Hypothalamus (tissue), 51 donors: ENCODE measurements around the gene E2F4.

ENCODE experiments used
- DNase-seq, 51 donors: peaks; one replicate each; lab custom pipeline; 2025; lab: John Stamatoyannopoulos, UW

E2F4 gene

DNA sequence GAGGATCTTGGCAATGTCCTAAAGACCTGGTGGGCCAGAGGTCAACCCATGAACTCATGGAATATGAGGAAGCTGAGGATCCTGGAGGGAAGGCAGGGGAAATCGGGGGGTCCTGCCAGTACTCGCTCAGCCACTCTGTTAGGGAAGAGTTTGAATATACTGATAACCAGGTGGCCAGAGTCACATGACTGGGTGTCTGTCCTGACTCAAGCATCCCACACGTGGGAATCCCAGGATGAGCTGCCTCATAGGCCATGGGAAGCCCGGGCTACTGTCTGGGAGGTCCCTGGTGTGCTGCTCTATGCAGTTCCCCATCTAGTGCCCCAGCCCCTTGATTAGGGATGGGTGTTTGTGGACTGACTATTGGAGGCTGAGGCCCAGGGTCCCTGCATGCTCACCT, 3.6 kb upstream of the E2F4 start:
- no peak for DNase-seq

DNA sequence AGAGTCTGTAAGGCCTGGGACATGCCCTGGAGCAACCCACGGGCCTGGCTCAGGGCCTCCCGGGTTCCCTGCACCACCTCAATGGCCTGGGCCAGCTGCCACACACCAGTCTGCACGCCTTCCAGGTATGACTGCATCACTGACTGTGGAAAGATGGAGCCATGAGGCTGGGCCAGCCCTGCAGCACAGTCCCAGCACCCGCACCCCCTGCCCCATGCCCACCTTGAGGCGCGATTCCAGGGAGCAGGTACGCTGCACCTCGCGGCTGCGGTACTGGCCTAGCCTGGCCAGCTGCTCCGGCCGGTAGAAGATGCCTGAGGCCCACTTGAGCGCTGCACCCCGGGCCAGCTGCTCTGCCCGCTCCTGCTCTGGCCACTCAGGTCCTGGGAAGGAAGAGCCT, 3.2 kb upstream of the E2F4 start:
- DNase-seq = no peak

DNA sequence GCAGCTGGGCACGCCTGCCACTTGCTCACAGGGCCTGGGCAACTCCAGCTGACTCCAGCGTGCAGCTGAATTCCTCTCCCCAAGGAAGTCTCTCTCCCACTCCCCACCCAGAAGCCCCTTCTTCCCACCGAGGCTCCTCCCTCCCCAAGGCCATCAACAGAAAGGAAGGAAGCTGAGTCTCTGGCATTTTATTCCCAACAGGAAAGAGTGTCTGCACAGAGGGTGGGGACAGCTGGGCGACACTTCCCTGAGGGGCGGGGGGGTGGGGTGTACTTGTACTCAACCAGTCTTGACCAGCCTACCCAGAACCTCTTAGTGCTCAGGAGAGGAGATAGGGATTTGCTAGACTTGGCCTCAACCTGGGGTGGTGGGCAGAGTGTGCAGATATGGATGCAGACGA, 1.9 kb upstream of the E2F4 start, which contains the start of gene EXOC3L1:
Gene EXOC3L1, minus strand, starts transcription at position 96 of the 400 bp plus-strand sequence. CDS start 460 bp downstream, outside the sequence.
- no peak for DNase-seq

DNA sequence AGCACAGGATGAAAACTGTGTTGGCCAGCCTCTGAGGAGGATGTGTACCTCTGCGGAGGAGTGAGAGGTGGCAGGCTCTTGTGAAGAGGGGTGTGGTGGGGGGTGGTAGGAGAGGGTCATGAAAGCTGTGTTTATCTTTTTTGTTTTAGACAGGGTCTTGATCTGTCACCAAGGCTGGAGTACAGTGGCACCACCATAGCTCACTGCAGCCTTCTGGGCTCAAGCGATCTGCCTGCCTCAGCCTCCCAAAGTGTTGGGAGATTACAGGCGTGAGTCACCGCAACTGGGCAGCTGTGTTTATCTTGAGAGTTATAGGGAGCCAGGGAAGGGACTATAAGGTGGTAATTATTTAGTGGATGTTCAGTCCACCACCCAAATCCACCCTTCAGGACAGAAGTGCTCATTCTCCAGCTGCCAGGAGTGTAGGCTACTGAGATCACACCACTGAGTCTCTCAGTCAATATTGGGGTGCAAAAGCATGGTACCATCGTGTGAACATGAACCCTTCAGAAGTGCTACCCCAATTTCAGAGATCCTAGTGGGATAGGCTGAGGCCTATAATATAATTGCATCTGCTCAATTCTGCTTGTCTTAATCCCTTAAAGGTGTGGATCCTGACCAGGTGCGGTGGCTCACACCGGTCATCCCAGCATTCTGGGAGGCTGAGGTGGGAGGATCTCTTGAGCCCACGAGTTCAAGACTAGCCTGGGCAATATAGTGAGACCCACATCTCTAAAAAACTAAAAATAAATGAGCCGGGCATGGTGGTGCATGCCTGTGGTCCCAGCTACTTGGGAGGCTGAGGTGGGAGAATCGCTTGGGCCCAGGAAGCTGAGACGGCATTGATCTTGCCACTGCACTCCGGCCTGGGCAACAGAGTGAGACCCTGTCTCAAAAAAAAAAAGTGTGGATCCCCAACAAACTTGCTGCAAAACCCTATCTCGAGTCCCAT, 1.2 kb upstream of the E2F4 start:
- DNase-seq = no peak

DNA sequence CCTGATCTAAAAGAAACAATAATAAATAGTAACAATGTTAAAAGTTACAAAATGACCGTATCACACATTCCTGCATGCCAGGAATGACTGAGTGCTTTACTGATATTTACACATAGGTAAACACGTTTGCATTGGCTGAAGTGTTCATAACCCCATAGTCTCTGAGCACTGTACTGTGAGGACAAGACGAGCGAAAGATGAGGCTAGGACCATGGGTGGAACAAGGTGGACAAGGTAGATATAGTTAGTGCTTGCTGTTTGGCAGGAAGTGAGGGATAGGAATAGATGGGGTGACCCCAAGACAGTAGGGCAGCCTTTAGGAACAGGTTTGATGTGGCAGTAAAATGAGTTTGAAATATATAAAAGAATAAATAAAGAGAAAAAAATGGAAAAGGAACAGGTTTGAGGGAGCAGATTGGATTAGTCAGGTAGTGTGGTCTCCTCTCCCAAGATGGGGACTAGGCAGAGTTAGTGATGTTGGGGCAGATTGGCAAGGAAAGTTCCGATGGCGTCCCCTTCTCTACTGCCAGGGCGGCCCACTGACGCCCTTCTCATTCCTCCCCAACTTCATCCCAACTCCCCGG, 452 bp upstream of the E2F4 start:
- DNase-seq = no peak

DNA sequence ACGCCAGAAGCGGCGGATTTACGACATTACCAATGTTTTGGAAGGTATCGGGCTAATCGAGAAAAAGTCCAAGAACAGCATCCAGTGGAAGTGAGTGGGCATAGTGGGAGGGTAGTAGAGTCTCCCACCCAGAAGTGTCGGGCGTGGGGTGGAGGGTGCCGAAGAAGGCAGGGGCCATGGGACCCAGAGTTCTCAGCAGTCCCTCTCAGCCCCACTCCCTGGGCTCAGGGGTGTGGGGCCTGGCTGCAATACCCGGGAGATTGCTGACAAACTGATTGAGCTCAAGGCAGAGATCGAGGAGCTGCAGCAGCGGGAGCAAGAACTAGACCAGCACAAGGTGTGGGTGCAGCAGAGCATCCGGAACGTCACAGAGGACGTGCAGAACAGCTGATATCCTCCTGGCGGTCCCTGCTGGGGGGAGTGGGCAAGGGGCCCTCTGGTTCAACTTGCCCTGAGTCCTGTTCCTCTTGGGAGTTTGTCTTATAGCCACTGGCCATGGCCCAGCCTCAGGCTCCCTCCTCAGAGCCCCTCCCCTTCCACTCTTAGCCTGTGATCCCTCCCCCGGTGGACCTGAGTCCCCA, 916 bp downstream of the E2F4 start:
- no peak for DNase-seq

DNA sequence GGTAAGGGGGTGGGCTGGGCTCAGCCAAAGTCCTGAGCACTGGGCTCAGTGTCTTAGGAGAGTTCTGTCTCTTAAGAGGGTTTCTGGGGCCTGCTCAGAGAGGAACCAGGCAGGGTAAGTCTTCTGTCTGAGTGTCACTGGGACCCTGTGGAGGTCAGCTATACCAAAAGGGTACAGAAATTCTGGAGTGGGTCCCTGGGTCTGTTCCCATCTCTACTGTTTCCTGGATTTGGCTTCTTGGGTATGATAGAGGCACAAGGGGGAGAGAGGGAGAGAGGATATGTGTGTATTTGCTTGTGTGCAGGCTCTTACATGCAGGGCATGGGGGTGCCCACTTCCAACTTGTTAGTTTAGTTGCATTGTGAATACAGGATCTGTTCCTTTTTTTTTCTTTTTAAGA, 1.6 kb downstream of the E2F4 start:
- DNase-seq = no peak

DNA sequence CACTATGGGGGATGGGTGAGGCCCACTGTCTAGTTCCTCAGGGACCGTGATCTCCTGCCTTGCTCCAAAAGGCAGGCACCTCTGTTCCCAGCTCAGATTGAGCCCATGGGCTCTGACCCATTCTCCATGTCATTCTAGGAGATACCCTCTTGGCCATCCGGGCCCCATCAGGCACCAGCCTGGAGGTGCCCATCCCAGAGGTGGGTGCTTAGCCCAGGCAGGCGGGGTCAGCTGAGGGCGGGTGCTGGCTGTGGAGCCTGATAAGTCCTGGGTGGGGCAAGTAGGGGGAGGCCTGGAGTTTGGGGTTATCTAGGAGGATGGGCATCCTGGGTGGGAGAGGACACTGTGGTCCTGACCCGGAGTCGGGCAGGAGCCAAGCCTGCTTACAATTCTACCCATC, 2.3 kb downstream of the E2F4 start:
- DNase-seq = no peak

DNA sequence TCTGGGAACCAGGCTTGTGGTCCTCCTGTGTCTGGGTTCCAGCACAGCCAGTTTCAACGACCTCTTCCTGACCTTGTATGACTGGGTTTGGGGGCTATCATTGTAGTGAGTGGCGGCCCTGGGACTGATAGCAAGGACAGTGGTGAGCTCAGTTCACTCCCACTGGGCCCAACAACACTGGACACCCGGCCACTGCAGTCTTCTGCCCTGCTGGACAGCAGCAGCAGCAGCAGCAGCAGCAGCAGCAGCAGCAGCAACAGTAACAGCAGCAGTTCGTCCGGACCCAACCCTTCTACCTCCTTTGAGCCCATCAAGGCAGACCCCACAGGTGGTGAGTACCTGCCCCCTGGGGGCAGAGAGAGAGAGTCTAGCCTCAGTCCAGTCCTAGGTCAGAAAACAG, 3.7 kb downstream of the E2F4 start:
- DNase-seq = no peak

DNA sequence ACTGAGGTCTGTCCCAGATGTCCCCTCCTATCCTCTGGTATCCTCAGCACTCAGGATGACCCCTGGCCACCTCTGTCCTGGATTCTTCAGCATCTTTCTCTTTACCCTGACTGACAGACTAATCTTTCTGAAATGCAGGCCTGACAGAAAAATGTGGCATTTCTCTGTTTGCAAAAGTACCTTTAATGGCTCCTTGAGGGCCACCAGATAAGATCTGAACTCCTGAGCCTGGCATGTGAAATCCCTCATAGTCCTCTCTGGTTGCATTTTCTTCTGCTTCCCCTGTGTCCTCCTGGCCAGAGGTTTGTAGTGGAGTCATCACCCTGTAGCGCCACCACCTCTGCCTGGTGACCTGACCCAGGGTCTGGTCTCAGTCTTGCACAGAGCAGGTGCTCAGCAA, 4.9 kb downstream of the E2F4 start:
- no peak for DNase-seq

DNA sequence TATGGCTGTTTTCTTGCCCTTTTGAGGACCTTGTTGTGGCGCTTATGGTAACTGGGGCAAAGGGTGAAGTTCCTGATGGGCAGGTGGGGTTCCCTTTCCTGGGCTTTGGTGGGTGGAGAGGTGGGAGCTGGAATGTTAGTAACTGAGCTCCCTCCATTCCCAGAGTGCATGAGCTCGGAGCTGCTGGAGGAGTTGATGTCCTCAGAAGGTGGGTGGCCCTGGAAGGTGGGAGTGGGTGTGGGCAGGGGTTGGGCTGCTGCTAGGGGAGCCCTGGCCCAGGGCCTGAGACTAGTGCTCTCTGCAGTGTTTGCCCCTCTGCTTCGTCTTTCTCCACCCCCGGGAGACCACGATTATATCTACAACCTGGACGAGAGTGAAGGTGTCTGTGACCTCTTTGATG, 5.7 kb downstream of the E2F4 start:
- no peak for DNase-seq

DNA sequence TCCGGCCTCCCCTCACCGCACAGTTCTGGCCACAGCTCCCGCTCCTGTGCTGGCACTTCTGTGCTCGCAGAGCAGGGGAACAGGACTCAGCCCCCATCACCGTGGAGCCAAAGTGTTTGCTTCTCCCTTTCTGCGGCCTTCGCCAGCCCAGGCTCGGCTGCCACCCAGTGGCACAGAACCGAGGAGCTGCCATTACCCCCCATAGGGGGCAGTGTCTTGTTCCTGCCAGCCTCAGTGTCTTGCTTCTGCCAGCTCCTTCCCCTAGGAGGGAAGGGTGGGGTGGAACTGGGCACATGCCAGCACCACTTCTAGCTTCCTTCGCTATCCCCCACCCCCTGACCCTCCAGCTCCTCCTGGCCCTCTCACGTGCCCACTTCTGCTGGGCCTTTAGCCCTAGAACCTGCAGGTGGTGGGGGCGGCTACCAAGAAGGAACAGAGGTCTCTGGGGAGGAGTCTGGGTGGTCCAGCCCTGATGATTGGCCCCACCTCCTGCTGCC, 6.3 kb downstream of the E2F4 start:
- DNase-seq = peak in 26 of 51 donors; percentile 4 to 54 (median 30)

DNA sequence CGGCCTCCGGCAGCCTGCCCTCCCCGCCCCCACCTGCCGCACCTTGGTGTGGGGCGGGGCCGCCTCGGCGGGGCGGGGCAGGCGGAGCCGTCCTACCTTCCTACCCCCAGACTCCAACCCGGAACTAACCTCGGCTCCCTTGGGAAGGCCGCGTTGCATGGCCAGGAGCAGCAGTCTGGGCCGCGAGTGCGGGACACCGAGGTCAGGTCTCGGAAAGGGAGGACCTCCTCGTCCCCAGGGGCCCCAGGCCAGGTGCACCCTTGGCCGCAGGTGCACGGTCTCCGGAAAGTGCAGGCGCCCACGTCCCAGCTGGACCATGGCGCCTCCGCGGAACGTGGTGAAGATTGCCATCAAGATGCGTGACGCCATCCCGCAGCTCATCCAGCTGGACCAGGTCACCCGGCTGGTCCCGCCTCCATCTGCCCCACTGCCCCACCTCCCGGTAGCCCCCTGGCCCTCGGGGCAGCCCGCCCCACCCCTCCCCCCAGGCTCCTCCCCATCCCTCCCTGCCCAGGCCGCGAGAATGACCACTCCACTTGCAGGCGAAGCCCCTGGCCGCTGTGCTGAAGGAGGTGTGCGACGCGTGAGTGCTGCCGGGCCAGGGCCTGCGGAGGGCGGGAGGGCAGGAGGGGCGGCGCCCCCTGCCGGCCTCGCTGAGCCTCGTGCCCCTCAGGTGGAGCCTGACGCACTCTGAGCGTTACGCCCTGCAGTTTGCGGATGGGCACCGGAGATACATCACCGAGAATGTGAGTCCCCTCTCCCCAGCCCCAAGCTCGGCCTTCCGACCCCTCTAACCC, 7.3 kb downstream of the E2F4 start, which contains the start of gene ELMO3:
Gene ELMO3, plus strand, starts transcription at position 121 of the 797 bp plus-strand sequence. Its CDS starts 196 bp downstream, at position 317.
- peak in 1 of 51 donors; percentile 20 for DNase-seq

DNA sequence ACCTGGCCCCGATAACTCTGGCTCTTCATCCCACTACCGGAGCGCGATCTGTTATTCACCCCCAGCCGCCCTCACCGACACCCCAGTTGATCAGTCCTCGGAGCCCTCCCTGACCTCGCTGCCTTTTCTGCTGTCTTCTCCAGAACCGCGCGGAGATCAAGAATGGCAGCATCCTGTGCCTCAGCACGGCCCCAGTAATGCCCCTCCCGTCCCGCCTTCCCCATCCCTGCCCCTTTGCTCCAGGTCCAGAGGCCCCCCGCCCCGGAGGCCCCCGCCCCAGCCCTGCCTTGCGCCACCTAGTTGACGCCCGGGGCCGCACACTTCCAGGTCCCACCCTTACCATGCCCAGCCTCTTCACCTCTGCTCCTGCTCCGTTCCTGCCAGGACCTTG, 7.8 kb downstream of the E2F4 start:
- DNase-seq = no peak

DNA sequence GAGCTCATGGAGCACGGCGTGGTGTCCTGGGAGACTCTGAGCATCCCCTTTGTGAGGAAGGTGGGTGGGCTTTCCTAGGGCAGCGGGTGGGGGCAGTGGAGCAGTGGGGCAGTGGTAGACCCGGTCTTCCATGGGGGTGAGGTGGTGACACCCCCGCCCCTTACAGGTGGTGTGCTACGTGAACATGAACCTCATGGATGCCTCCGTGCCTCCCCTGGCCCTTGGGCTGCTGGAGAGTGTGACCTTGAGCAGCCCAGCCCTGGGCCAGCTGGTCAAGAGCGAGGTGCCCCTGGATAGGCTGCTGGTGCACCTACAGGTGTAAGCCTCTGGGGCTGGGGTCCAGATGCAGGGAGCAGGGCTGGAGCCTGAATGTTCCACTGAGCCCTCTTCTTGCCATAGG, 8.5 kb downstream of the E2F4 start:
- no peak for DNase-seq

DNA sequence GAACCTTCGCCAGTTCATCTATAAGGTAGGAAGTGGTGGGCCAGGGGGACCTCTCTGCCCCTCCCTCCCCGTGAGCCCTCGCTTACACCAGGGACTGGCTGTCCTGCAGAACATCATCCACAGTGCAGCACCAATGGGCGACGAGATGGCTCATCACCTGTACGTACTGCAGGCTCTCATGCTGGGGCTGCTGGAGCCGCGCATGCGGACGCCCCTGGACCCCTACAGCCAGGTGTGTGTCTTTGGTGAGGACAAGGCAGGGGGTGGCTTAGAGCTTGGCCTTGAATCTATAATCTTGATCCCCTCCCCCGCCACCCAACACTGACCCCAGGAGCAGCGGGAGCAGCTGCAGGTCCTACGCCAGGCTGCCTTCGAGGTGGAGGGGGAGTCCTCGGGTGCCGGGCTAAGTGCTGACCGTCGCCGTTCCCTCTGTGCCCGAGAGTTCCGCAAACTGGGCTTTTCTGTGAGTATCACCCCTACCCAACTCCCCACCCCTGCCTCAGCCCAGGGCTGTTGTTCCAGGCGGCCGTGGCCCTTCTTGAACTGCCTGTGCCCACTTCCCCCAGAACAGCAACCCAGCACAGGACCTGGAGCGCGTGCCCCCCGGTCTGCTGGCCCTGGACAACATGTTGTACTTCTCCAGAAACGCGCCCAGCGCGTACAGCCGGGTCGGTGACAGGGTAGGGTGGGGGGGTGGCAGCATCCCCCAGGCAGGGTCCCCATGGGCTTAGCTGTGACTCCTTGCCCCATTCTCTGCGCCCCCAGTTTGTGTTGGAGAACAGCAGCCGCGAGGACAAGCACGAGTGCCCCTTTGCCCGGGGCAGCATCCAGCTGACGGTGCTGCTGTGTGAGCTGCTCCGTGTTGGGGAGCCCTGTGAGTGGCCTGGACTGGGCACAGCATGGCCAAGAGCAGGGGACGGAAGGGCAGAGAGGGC, 9.7 kb downstream of the E2F4 start:
- DNase-seq = no peak

DNA sequence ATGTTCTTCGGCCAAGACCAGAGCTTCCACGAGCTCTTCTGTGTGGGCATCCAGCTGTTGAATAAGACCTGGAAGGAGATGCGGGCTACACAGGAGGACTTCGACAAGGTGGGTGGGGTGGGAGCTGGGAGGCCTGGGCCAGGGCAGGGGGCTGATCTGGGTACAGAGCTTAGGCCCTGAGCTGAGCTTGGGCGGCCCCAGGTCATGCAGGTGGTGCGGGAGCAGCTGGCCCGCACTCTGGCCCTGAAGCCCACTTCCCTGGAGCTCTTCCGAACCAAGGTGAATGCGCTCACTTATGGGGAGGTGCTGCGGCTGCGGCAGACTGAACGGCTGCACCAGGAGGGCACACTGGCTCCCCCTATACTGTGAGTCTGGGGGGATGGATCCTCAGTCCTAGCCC, 10.5 kb downstream of the E2F4 start:
- DNase-seq = no peak

DNA sequence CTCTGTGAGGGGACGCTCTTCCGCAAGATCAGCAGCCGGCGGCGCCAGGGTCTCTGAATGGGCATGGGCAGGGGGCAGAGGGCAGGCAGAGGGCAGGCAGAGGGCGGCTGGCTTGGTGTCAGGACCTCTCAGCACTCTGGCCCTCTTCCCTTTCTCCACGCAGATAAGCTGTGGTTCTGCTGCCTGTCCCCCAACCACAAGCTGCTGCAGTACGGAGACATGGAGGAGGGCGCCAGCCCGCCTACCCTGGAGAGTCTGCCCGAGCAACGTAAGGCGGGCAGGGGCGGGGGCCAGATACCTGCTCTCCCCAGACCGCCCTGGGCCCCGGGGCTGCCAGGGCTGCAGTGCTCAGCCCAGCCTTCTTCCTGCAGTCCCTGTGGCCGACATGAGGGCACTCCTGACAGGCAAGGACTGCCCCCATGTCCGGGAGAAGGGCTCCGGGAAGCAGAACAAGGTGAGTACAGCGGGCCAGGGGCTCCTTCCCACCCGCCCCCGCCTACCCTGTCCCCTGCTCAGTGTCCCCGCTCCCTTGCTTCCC, 11.1 kb downstream of the E2F4 start:
- DNase-seq = no peak

DNA sequence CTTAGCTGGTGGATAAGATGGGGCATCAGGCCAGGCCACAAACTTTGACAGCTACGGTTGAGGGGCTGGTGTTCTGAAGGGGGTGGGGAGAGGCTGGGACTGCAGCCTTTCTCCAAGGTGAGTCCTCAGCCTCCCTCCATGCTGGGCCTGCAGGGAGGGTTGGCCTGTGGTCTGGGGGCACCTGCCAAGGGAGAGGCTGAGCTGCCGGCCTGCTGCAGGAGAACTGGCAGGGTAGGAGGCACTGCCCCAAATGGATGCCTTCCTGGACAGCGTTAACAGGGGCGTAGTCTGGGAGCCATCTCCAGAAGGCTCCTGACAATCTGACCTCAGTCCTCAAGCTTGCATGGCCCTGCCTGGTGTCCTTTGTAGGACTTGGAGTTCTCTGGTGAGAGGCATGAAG, 12.1 kb downstream of the E2F4 start:
- DNase-seq = no peak
